GM19035 (cell line): Measurements from ENCODE around the gene KSR1.
"Not testable (repeated sequence)": the region's sequence is repeated elsewhere in the genome, so short reads cannot be mapped to it uniquely, and the experiment has no call there.

Experiments used
- ATAC-seq: cut with Tn5 transposase; IDR thresholded peaks from one replicate; pipeline ENCODE4 v1.9.1; 2021; ENCODE audit not compliant: unreplicated experiment

The KSR1 gene

GRCh38 chr17:27651411-27652345 lies 195.4 kb downstream of the KSR1 start:
- no peak for ATAC-seq

- ATAC-seq: not testable (repeated sequence)
Observed at GRCh38 chr17:27653449-27653971, 197.3 kb downstream of the KSR1 start.

GRCh38 chr17:27654136-27654535 lies 197.9 kb downstream of the KSR1 start:
- ATAC-seq: no peak

DNA sequence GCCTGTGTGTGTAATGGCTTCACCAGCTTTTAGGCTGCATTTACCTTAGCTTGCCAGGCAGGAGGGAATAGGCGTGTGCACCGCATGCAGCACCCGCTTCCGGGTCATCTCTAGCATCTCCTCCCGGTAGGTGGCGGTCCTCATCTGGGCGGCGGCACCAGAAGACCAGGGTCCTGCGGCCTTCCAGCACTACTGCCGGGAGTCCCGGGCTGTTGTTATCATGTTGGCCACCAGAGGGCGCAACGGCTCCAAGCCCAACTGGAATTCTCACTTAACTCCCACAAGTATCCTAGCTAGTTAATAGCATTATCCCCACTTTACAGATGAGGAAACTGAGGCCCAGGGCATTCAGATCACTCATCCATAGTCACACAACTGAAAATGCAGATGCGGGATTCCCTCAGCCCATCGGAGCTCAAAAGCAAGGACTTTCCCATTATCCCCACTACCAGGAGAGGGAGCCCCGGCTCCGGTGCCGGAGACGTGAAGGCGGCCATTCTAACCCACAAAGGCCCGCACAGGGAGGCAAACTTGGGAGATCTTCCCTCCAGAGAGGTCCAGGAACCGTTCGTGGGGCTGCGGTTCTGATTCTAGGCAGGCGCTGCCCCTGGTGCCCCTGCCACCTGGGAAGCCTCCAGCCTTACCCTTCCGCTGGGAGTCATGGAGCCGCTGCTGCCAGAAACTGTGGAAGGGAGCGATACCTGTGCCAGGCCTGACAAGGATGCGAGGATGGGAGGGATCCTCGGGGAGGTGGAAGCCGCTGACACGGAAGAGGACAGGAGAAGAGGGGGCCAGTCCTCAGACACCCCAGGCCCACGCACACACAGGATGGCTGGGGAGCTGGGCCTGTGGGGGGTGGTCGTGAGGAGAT lies 198.6 kb downstream of the KSR1 start:
- ATAC-seq: peak; percentile 76

DNA sequence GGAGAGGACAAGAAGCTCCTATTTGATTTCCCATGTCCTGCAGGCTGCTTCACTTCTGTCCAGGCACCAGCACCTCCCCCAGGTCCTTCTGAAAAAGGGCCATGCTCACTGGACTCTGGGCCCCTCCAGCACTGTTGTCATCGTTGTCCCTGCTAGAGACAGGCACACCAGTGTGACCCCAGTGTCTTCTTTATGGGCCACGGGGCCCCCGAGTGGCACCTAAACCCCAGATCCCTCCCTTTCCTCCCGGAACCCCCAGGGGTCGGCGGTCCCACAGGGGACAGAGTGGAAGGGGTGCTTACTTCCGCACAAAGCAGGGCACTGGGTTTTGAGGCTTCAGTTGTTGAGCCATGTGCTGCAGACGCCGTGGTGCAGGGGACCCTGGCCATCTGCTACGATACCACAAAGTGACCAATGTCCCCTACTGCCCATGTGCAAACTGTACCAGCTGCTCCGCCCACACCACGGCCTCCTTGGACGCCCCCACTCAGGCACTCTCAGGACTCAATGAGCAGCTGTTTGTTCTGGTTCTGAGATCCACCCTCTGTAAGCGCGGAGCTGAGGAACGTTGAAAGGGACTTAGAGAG lies 199.4 kb downstream of the KSR1 start:
- not testable (repeated sequence) for ATAC-seq

DNA sequence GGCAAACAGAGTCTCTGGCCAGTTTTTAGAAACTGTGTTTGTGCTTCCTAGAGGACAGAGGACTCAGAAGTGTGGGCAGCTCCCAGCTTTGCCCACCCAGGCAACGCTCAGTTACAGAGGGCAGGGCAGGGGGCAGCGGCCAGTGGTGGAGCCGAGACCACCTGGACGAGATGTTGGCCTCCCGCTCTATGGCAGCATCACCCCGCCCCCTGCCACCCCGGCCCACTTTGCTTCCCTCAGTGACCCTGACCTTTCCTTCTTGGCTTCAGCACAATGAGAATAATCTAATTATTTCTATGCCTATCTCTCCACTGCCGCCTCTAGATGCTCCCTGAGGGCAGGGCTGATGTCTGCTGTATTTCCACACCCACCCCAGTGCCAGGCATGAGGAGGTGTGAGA lies 200.4 kb downstream of the KSR1 start:
- ATAC-seq: not testable (repeated sequence)

DNA sequence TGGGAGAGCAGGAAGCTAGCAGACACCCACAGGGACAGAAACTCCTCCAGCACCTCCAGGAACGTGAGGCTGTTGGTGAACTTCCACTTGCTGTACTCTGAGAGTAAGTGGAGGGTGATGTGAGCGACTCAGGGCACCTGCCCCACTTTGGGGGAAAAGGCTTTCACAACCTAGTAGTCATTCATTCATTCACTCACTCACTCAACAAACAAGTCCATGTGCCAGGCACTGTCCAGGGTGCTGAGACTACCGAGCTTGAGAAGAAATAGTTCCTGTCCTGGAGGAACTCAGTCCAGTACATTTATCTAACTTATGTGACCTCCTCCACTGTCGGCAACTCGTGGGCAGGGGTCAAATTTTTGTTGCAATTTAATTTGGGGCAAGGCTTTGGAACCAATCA lies 201.4 kb downstream of the KSR1 start:
- ATAC-seq: no peak

DNA sequence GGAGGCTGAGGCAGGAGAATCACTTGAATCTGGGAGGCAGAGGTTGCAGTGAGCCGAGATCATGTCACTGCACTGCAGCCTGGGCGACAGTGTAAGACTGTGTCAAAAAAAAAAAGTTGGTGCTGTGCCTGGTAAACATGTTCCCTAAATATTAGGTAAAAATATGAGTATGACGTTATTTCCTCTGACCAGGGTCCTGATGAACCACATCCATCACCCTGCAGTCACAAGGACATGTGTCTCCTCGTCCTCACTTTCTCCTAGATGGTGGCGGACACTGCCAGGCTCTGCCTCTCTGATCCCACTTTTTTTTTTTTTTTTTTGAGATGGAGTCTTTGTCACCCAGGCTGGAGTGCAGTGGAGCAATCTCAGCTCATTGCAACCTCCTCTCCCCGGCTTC lies 203.4 kb downstream of the KSR1 start:
- ATAC-seq: no peak

GRCh38 chr17:27660436-27660835 lies 204.2 kb downstream of the KSR1 start:
- no peak for ATAC-seq

DNA sequence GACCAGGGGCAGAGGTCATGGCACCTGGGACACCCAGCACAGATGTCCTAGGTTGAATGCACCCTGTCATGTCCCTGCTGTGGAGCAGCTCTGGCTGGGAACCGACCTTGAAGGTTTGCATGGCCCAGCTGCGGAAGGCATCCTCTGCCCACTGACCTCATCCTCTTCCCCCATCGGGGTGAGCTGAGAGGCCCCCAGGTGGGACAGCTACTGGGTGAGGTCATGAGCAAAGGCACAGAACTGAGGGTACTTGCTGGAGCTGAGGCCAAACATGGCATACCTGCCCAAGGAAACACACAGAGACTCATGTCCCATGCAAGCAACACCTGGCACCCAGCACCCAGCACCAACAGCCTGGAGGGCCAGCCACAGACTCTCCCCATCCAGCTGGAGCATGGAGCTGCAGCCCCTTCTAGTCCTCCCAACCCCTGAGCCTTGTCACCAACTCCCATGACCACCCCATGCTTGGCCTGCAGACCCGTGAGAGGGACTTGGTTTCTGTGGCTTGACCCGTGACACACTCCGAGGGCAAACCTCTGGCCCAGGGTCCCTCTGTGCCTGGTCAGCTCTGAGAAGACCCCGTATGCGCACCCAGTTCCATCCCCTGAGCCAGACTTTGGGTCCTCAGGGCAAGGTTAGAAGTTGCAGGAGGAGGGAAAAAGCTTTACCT lies 207.8 kb downstream of the KSR1 start:
- ATAC-seq: no peak

DNA sequence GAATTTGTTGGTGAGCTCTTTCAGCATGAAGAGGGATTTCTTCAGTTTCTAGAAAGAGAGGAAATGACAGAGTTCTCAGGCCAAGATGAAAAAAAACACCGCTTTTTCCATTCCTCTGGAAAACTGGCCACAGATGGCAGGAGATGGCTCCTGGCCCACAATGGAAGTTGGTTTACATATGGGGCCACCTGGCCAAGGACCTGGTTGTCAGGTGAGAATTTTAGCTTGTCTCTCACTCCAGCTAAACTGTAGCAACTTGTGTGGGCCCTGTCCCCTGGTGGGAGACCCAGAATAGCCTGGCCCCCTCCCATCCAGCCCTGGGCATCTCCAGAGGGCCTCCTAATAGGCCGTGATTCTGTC lies 208.3 kb downstream of the KSR1 start:
- no peak for ATAC-seq

DNA sequence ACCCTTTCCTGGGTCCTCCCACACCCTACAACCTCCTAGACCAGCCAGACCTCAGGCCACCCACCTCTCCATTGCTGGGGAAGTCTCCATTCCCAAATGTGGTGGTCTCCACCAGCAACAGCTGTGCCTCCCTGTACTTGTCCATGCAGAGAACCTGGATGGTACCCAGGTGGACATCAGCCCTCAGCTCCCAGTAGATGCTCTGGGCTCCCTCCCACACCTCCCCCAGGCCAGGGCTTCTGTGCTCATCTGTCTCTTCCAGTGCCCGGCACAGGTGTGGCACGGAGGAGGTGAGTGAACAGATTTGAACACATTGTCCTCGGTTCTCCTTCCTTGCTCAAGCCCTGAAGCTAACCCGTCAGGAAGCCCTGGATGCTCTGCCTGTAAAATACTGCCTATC lies 209.3 kb downstream of the KSR1 start:
- no peak for ATAC-seq

DNA sequence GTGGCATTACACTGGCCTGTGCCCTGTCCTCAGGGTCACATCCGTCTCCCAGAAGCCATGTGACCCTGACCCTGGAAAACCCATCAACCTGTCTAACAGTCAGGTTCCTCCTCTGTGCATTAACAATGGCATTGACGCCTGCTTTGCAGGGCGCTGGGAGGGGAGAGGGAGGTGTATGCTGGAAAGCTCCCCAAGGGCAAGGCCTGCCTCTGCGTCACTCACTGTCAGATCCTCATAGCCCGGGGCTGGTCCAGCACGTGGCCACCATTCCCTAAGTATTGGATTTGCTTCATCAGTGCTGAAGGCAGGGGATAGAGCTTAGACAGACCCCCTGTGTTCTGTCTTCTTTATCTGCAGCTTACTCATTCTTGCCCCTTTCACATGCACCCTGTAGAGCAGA lies 210.0 kb downstream of the KSR1 start:
- not testable (repeated sequence) for ATAC-seq

DNA sequence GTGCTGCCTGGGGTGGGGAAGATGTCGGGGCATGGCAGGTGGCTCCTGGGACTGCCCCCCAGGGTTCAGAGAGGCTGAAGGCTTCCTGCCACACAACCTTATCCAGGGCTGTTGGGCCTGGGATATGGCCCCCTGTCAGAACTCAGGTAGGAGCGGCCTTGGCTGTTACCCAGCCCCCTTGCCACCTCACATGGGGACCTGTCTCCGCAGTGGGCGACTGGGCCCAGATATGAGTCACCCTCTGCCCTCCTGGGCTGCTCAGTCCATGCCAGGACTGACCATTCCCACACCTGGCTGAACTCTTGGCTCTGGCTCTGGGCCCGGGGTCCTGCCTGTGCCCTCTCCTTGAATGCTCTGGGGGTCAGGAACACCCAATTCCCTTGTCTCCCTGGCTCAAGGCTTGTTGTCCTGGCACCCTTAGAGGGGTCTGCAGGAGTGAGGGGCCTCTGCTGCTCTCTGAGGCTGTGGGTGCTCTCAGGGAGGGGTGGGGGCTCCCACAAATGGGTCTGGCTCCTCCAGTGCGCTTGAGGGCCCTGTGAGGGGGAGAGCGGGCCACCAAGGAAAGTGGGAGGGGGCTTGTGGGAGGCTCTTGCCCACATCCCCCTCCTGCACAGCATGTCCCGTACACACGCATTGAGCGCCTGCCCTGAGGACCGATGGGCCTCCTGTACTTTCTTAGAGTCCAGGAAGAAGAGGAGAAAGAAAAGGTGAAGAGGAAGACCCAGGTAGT lies 210.7 kb downstream of the KSR1 start:
- no peak for ATAC-seq

DNA sequence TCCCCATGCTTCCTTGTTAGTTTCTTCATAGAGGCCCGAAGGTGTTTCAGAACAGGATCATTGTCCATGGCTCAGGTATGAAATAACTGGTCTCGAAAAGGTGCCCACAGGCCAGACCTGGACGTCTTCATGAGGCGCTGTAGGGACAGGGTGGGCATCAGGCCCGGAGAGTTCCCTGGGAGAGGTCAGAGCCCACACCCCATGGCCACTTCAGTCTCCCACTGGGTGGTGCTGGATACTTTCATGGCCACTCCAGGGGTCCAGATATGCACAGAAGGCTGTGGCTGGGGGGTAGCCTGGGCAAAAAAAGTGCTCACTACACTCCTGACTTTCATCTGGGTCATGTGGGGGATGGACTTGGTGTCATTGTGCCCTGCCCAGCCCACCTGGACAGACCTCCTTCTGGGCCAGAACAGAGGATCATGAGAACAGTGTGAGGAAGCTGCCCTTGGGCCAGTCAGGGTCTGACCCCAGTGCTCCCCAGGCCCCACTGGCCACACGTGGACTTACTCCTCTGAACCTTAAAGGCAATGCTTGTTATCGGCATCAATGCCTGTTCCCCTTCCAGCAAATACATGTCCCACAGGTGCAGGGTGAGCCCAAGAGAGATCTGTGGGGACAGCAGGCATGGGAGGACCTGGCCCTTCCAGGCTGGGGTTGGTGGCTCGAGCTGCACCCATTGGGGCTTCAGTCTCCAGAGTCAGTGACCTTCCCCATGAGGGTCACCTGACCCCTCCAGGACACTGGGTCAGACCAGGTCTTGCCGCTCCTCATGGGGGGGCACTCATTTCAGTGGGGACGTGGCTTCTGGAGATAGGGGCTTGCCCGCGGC lies 211.6 kb downstream of the KSR1 start:
- ATAC-seq: no peak

- no peak for ATAC-seq
Observed at GRCh38 chr17:27668488-27668823, 212.2 kb downstream of the KSR1 start.

GRCh38 chr17:27669136-27669535 lies 212.9 kb downstream of the KSR1 start:
- no peak for ATAC-seq

DNA sequence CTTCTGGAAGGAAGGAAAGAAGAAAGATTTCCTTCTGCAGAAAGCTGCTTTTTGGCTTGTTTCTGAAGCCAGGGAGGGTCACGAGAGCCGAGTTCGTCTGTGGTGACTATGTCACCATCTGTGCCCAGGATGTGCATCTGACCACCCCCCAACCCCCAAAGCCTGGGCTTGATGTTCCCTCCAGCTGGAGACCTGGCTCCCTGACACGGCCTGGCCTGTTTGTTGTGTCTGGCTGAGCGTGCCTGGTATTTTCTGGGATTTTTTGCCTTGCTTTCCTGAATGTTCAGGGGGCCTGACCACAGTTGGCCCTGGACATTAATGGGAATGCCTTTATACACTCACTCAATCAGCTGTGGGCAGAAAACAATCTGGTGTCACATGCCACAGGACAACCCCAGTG lies 213.6 kb downstream of the KSR1 start:
- ATAC-seq: no peak

DNA sequence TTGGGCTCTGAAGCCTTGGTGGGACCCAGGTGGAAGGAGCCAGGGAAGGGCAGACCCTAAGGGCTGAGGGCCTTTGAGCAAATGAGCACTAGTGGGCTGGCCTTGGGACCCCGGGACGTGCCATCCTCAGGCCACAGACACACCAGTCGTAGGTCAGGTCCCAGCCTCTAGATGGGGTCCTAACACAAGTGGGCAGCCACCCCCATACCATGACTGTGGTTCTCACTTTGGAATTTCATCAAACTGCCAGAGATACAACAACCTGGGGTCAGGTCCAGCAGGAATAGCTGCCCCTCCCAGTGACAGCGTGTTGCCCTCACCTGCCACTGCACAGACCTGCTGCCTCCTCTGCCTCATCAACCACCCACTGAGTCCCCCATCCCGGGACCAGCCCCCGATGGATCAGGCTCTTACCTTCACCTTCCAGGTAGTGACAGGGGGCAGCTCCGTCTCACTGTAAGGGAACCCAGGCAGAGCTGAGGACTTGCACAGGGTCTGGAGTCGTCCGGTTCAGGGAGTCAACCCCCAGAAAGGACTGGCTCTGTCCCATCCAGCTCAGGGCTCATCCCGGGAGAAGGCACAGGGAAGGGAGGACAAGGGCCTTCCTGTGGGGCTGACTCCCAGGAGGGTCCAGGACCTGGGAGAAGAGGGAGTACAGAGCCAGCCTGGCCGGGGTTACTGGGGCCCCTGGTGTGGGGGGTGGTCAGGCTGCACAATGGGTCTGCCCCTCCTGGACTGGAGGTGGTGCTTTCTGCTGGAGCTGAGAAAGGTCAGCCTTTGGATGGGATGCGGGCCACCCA lies 214.7 kb downstream of the KSR1 start:
- ATAC-seq: no peak
